Mesendoderm (in vitro differentiated cells): Measurements from ENCODE around the gene CHCHD3.

ENCODE experiments used
- DNase-seq: peaks from one replicate; pipeline ENCODE4 v3.0.0; 2013
- H2AK5ac ChIP-seq: 2 replicates; pipeline ENCODE4 v1.6.1; 2013; ENCODE audit warnings: low read length, inconsistent platforms
- H2BK120ac ChIP-seq: 2 replicates; pipeline ENCODE4 v1.6.1; 2013; ENCODE audit warnings: low read depth, mild to moderate bottlenecking, low read length, moderate library complexity, mixed read lengths
- H2BK15ac ChIP-seq: replicated peaks from 2 replicates; pipeline ENCODE4 v1.6.1; 2013; ENCODE audit warnings: low read depth, mild to moderate bottlenecking, moderate library complexity
- H2BK5ac ChIP-seq: 2 replicates; pipeline ENCODE4 v1.6.1; 2013; ENCODE audit warnings: low read length, inconsistent platforms
- H3K18ac ChIP-seq: 2 replicates; pipeline ENCODE4 v1.6.1; 2013; ENCODE audit warnings: mild to moderate bottlenecking, low read length, mixed read lengths
- H3K23ac ChIP-seq: one replicate; pipeline ENCODE4 v1.6.1; 2013; ENCODE audit warnings: low read length
- H3K27ac ChIP-seq: 2 replicates; pipeline ENCODE4 v1.5.1; 2013; ENCODE audit warnings: low read depth, mild to moderate bottlenecking, inconsistent platforms, low read length, moderate library complexity
- H3K27me3 ChIP-seq: 2 replicates; pipeline ENCODE4 v1.6.1; 2013; ENCODE audit warnings: low read length, control low read depth, mild to moderate bottlenecking, inconsistent platforms; ENCODE audit not compliant: insufficient read depth, poor library complexity
- H3K36me3 ChIP-seq: 2 replicates; pipeline ENCODE4 v1.6.1; 2013; ENCODE audit warnings: low read length, inconsistent platforms; ENCODE audit not compliant: control insufficient read depth, insufficient read depth
- H3K4ac ChIP-seq: one replicate; pipeline ENCODE4 v1.6.1; 2013; ENCODE audit warnings: low read depth, mild to moderate bottlenecking, low read length, moderate library complexity
- H3K4me1 ChIP-seq: 2 replicates; pipeline ENCODE4 v1.6.1; 2013; ENCODE audit warnings: low read depth, low read length, inconsistent platforms; ENCODE audit not compliant: control insufficient read depth
- H3K4me2 ChIP-seq: 2 replicates; pipeline ENCODE4 v1.6.1; 2013; ENCODE audit warnings: low read length
- H3K4me3 ChIP-seq: 2 replicates; pipeline ENCODE4 v1.5.1; 2013; ENCODE audit warnings: mild to moderate bottlenecking, low read length
- H3K56ac ChIP-seq: one replicate; pipeline ENCODE4 v1.6.1; 2013; ENCODE audit warnings: low read length
- H3K79me1 ChIP-seq: 2 replicates; pipeline ENCODE4 v1.6.1; 2013; ENCODE audit warnings: low read length, inconsistent platforms
- H3K79me2 ChIP-seq: 2 replicates; pipeline ENCODE4 v1.6.1; 2013; ENCODE audit warnings: mild to moderate bottlenecking, low read length; ENCODE audit not compliant: control insufficient read depth, insufficient read depth
- H3K9ac ChIP-seq: 2 replicates; pipeline ENCODE4 v1.6.1; 2013; ENCODE audit warnings: low read length, inconsistent platforms
- H4K5ac ChIP-seq: one replicate; pipeline ENCODE4 v1.6.1; 2013; ENCODE audit warnings: low read length
- H4K8ac ChIP-seq: one replicate; pipeline ENCODE4 v1.6.1; 2013; ENCODE audit warnings: low read depth, mild to moderate bottlenecking, control low read depth, low read length, moderate library complexity
- WGBS: extraction: QIAGEN DNeasy Blood & Tissue Kit; methylation state at CpG from one replicate; pipeline ENCODE4 v1.1.7; 2013; ENCODE audit warnings: low lambda C conversion rate, missing lambda C conversion rate; ENCODE audit not compliant: insufficient coverage; ENCODE audit errors: extremely low coverage; 5-methylcytosine and 5-hydroxymethylcytosine counted together

The CHCHD3 gene

GRCh38 chr7:132940084-132940483 lies 141.8 kb downstream of the CHCHD3 start:
- Histone ChIP-seq H3K18ac (no peak overlapping the region), H3K27ac (no peak overlapping the region), H3K36me3 (no peaks in the 10 kb centered on the region), H3K4me3 (no peak overlapping the region), H3K56ac (no peak overlapping the region), H2BK5ac (no peak overlapping the region), H3K9ac (no peak overlapping the region), H2AK5ac (no peak overlapping the region), H3K79me1 (peaks cover 2% of the 10 kb centered on the region), H4K8ac (no peak overlapping the region), H2BK15ac (no peak overlapping the region), H2BK120ac (no peak overlapping the region), H4K5ac (no peak overlapping the region), H3K27me3 (no peaks in the 10 kb centered on the region), H3K4me1 (peaks cover 2% of the 10 kb centered on the region), H3K79me2 (no peaks in the 10 kb centered on the region), H3K23ac (no peak overlapping the region), H3K4me2 (no peak overlapping the region), H3K4ac (no peak overlapping the region)
- no peak for DNase-seq

- H3K4me1 ChIP-seq: peaks cover 2% of the 10 kb centered on the region
- H2AK5ac ChIP-seq: no peak overlapping the region
- no peak overlapping the region for H3K4me2 ChIP-seq
- no peak overlapping the region for H4K8ac ChIP-seq
- no peak for DNase-seq
- no peak overlapping the region for H3K4me3 ChIP-seq
- H3K27me3 ChIP-seq: no peaks in the 10 kb centered on the region
- WGBS: no CpG with 5 or more reads among the region's 4 CpGs
- H3K9ac ChIP-seq: no peak overlapping the region
- no peak overlapping the region for H3K56ac ChIP-seq
- no peak overlapping the region for H3K27ac ChIP-seq
- H3K79me1 ChIP-seq: peaks cover 2% of the 10 kb centered on the region
- no peak overlapping the region for H2BK120ac ChIP-seq
- H3K79me2 ChIP-seq: no peaks in the 10 kb centered on the region
- H3K36me3 ChIP-seq: no peaks in the 10 kb centered on the region
- no peak overlapping the region for H2BK15ac ChIP-seq
- H2BK5ac ChIP-seq: no peak overlapping the region
- H3K23ac ChIP-seq: no peak overlapping the region
- H3K4ac ChIP-seq: no peak overlapping the region
- no peak overlapping the region for H3K18ac ChIP-seq
- no peak overlapping the region for H4K5ac ChIP-seq
Measured at GRCh38 chr7:132939495-132939894, 142.4 kb downstream of the CHCHD3 start.

GRCh38 chr7:132937286-132937685 lies 144.6 kb downstream of the CHCHD3 start:
- Histone ChIP-seq H3K23ac (no peak overlapping the region), H3K18ac (no peak overlapping the region), H3K4ac (no peak overlapping the region), H4K5ac (no peak overlapping the region), H3K4me3 (no peak overlapping the region), H3K79me1 (no peaks in the 10 kb centered on the region), H2BK120ac (no peak overlapping the region), H3K27me3 (no peaks in the 10 kb centered on the region), H2BK15ac (no peak overlapping the region), H2BK5ac (no peak overlapping the region), H2AK5ac (no peak overlapping the region), H3K27ac (no peak overlapping the region), H3K79me2 (no peaks in the 10 kb centered on the region), H4K8ac (no peak overlapping the region), H3K9ac (no peak overlapping the region), H3K36me3 (no peaks in the 10 kb centered on the region), H3K56ac (no peak overlapping the region), H3K4me2 (no peak overlapping the region), H3K4me1 (peaks cover under 1% of the 10 kb centered on the region)
- DNase-seq: no peak

GRCh38 chr7:132935608-132936007 lies 146.3 kb downstream of the CHCHD3 start:
- Histone ChIP-seq H3K4me3 (no peak overlapping the region), H3K4me2 (no peak overlapping the region), H4K5ac (no peak overlapping the region), H4K8ac (no peak overlapping the region), H2BK5ac (no peak overlapping the region), H3K4me1 (peaks cover 6% of the 10 kb centered on the region), H3K27ac (no peak overlapping the region), H3K79me1 (peaks cover 2% of the 10 kb centered on the region), H2AK5ac (no peak overlapping the region), H2BK120ac (no peak overlapping the region), H3K9ac (no peak overlapping the region), H3K36me3 (no peaks in the 10 kb centered on the region), H3K23ac (no peak overlapping the region), H3K4ac (no peak overlapping the region), H3K79me2 (no peaks in the 10 kb centered on the region), H3K27me3 (no peaks in the 10 kb centered on the region), H3K56ac (no peak overlapping the region), H3K18ac (no peak overlapping the region), H2BK15ac (no peak overlapping the region)
- DNase-seq: no peak
- WGBS: no CpG with 5 or more reads among the region's 1 CpG

GRCh38 chr7:132934017-132934416 lies 147.9 kb downstream of the CHCHD3 start:
- no peak overlapping the region for H3K23ac ChIP-seq
- no peak overlapping the region for H2BK5ac ChIP-seq
- H3K4me1 ChIP-seq: peaks cover 6% of the 10 kb centered on the region
- DNase-seq: no peak
- no peak overlapping the region for H3K9ac ChIP-seq
- H3K79me1 ChIP-seq: peaks cover 4% of the 10 kb centered on the region
- no peaks in the 10 kb centered on the region for H3K27me3 ChIP-seq
- H4K8ac ChIP-seq: no peak overlapping the region
- H2AK5ac ChIP-seq: no peak overlapping the region
- no CpG with 5 or more reads among the region's 2 CpGs for WGBS
- no peak overlapping the region for H3K4me3 ChIP-seq
- H2BK15ac ChIP-seq: no peak overlapping the region
- no peak overlapping the region for H2BK120ac ChIP-seq
- H3K4ac ChIP-seq: no peak overlapping the region
- no peak overlapping the region for H3K18ac ChIP-seq
- no peaks in the 10 kb centered on the region for H3K36me3 ChIP-seq
- H3K4me2 ChIP-seq: no peak overlapping the region
- H3K56ac ChIP-seq: no peak overlapping the region
- no peak overlapping the region for H3K27ac ChIP-seq
- H4K5ac ChIP-seq: no peak overlapping the region
- H3K79me2 ChIP-seq: no peaks in the 10 kb centered on the region

GRCh38 chr7:132933072-132933458 lies 148.8 kb downstream of the CHCHD3 start:
- H3K56ac ChIP-seq: no peak overlapping the region
- no peak overlapping the region for H4K8ac ChIP-seq
- no peak overlapping the region for H4K5ac ChIP-seq
- H3K27me3 ChIP-seq: no peaks in the 10 kb centered on the region
- no peak overlapping the region for H2BK5ac ChIP-seq
- H3K23ac ChIP-seq: no peak overlapping the region
- H2AK5ac ChIP-seq: no peak overlapping the region
- no peak overlapping the region for H3K18ac ChIP-seq
- H2BK15ac ChIP-seq: no peak overlapping the region
- no peaks in the 10 kb centered on the region for H3K36me3 ChIP-seq
- peaks cover 4% of the 10 kb centered on the region for H3K79me1 ChIP-seq
- H3K4me3 ChIP-seq: no peak overlapping the region
- no peak overlapping the region for H3K4ac ChIP-seq
- no peak overlapping the region for H2BK120ac ChIP-seq
- H3K79me2 ChIP-seq: no peaks in the 10 kb centered on the region
- H3K9ac ChIP-seq: no peak overlapping the region
- no peak for DNase-seq
- peaks cover 6% of the 10 kb centered on the region for H3K4me1 ChIP-seq
- no CpG with 5 or more reads among the region's 4 CpGs for WGBS
- H3K27ac ChIP-seq: no peak overlapping the region
- no peak overlapping the region for H3K4me2 ChIP-seq
